ENCODE results near the gene NUDT6. TPM values are rescaled to one million over a fixed set of nuclear protein-coding genes. Genes with fewer than 3 reads are reported as not detected.
A peak's percentile ranks its signal among the peaks of the same experiment; 100 is the strongest.
"Not testable (repeated sequence)": the region's sequence is repeated elsewhere in the genome, so short reads cannot be mapped to it uniquely, and the experiment has no call there.

Gene NUDT6
- 10 to 100 TPM in 4 of 5 donors, 1 to 10 TPM in 1; 9.9 to 17.2 (median 16.6) TPM for polyA plus RNA-seq (ENCODE audit: insufficient read depth in 1 of 5, insufficient read length in 5 of 5, low replicate concordance in 1 of 5)
- long read RNA-seq, donor 1, partial matches to known transcripts, result 0 of 6 reads
- long read RNA-seq, donor 1, other reads (novel, unspliced or antisense), result 0 of 6 reads
- long read RNA-seq, donor 2, partial matches to known transcripts, result 0 of 1 reads
- long read RNA-seq, donor 2, other reads (novel, unspliced or antisense), result 0 of 1 reads
- long read RNA-seq, donor 3, partial matches to known transcripts, result 0 of 5 reads
- long read RNA-seq, donor 3, other reads (novel, unspliced or antisense), result 0 of 5 reads
- long read RNA-seq, donor 4, partial matches to known transcripts, result 0 of 1 reads
- long read RNA-seq, donor 4, other reads (novel, unspliced or antisense), result 0 of 1 reads
- long read RNA-seq, donor 5, transcript NUDT6-201 (5 exons, 1,169 nt), result major isoform, 5 of 6 reads
- long read RNA-seq, donor 5, partial matches to known transcripts, result 0 of 6 reads
- long read RNA-seq, donor 5, other reads (novel, unspliced or antisense), result 0 of 6 reads
- long read RNA-seq, donor 6, transcript NUDT6-201 (5 exons, 1,169 nt), result major isoform, 6 of 6 reads
- long read RNA-seq, donor 6, partial matches to known transcripts, result 0 of 6 reads
- long read RNA-seq, donor 6, other reads (novel, unspliced or antisense), result 0 of 6 reads
- long read RNA-seq, donor 7, partial matches to known transcripts, result 0 of 3 reads
- long read RNA-seq, donor 7, other reads (novel, unspliced or antisense), result 0 of 3 reads
- long read RNA-seq, donor 8, partial matches to known transcripts, result 0 of 1 reads
- long read RNA-seq, donor 8, other reads (novel, unspliced or antisense), result 0 of 1 reads

DNA sequence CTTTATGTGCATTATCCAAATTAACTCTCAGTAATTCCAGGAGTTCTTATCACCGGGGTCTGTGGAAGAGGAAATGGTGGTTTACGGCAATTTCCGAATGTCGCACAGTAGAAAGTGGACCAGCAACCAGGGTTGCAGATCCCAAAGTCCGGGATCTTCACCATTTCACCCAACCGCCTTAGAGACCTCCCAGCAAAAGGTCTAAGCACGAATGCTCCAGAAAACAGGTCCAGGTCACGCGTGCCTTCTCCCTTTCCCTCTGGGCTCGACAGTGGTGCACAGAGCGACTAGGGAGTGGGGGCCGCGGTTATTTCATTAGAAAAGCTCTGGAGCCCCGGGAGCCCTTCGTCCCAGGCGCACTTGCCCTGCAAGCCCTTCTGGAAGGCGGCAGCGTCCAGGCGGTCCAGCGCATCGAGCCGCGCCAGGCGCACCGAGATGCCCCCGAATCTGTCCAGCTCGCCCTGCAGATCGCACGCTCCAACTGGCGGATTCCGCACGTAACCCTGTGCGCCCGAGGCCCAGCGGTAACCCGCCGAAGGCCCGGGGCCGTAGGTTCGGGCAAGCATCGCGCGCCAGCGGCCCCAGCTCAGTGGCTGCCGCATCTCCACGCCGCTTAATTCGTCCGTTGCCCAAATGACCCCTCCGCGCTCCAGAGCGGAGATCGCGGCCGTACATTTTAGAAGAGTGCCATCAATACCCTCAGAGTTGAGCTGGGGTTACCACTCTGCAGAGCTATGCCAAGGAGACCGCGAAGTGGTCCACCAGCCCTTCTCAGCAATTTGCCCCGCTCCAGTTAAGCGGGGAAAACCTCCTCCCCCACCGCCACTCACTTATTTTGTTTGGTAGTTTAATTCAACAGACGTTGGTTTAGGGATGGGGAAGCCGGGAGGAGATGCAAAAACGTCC lies at the start of gene NUDT6:
Gene NUDT6 (minus strand): TSS at position 627 of the 906 bp plus-strand sequence. CDS start 25 bp downstream, at position 602.
- DNase-seq, result peak; percentile 66 to 74

- no peak for DNase-seq
Measured at GRCh38 chr4:122968227-122968812, 45.9 kb upstream of the NUDT6 start.

DNA sequence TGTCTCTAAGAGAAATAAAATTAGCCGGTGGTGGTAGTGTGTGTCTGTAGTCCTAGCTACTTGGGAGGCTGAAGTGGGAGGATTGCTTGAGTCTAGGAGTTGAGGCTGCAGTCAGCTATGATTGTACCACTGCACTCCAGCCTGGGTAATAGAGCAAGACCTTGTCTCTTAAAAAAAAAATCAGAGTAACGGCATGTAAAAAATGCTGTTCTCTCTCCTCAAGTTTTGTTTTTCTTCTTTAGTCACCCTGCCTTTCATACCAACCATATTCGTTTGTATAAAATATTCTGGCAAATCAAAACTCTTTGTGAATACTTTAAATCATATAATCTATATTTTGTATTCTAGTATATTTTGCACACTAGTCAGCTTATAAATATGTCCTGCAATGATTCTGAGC lies 44.8 kb upstream of the NUDT6 start:
- DNase-seq, result no peak

- no peak for DNase-seq
Measured at GRCh38 chr4:122966201-122966600, 43.8 kb upstream of the NUDT6 start.

- no peak for DNase-seq
Measured at GRCh38 chr4:122963216-122963615, 40.8 kb upstream of the NUDT6 start.

DNA sequence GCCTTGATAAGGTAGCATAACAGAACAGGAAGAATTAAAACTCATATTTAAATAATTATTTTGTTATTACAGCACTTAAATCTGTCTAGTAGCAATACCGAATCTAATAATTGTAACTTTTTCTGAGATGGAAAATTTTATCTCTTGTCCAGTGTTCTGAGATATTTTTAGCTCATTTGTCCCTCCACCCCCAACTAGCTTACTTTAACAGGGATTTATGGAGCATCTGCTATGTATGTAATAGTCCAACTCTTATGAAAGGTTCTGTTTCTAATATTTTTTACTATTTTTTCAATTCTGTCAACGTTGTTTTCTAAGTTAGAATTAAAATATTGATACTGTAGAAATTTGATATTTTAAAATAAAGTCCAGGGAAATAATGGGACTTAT lies 38.2 kb upstream of the NUDT6 start:
- no peak for DNase-seq

DNA sequence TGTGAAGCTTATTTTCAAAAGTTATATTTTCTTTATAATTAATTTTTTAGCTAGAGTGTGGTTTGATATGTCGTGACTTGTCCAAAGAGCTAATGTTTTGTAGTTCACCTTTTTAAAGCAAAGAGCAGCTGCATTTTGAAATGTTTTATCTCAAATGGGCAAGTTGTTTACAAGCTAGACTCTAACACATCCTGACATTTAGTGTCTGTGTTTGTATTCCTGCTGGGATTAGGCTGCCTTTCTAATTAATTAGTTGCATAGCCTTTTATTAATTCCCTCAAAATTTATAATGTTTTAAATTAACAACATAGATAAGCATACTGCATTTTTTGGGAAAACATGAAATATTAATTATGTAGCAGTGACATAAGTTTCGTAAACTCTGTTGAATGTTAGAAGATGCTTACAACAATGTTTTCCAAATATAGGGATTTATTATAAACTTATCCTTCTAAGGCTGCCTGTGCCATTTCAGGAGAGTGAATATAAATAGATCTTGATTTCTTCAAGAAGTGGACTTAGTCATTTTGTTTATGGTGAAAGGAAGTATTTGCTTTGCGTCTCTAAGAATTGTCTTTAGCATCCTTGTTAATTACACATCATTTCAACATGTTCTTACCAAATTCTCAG lies 37.7 kb upstream of the NUDT6 start:
- peak; percentile 65 to 74 for DNase-seq

- peak in 1 of 2 donors; percentile 33 for DNase-seq
Measured at GRCh38 chr4:122959441-122959840, 37.0 kb upstream of the NUDT6 start.

- no peak for DNase-seq
Measured at GRCh38 chr4:122958505-122958904, 36.1 kb upstream of the NUDT6 start.

GRCh38 chr4:122953924-122954323 lies 31.5 kb upstream of the NUDT6 start:
- no peak for DNase-seq

DNA sequence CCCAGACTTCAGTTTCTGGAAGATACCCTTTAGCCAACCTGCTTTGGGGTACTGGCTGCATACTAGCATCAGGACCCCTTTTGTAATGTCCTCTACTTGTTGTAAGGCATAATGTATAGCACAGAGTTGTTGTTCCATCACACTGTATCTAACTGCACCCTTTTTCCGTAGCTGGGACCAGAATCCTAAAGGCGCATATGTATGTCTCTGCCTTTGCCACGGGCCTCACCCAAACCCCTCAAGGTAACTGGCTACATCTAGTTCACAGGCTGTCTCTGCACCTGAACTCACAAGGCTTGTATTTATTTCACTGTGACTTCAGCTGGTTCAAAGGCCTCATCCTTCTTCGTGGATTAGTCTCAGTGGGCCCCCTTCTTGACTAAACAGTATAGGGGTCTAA lies 29.6 kb upstream of the NUDT6 start:
- no peak for DNase-seq

- no peak for DNase-seq
Measured at GRCh38 chr4:122948671-122949070, 26.3 kb upstream of the NUDT6 start.

GRCh38 chr4:122946142-122946541 lies 23.7 kb upstream of the NUDT6 start:
- no peak for DNase-seq

DNA sequence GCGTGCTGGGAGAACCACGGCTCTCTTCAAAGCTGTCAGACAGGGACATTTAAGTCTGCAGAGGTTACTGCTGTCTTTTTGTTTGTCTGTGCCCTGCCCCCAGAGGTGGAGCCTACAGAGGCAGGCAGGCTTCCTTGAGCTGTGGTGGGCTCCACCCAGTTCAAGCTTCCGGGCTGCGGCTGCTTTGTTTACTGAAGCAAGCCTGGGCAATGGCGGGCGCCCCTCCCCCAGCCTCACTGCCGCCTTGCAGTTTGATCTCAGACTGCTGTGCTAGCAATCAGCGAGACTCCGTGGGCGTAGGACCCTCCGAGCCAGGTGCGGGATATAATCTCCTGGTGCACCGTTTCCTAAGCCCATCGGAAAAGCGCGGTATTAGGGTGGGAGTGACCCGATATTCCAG lies 22.7 kb upstream of the NUDT6 start:
- not testable (repeated sequence) for DNase-seq

DNA sequence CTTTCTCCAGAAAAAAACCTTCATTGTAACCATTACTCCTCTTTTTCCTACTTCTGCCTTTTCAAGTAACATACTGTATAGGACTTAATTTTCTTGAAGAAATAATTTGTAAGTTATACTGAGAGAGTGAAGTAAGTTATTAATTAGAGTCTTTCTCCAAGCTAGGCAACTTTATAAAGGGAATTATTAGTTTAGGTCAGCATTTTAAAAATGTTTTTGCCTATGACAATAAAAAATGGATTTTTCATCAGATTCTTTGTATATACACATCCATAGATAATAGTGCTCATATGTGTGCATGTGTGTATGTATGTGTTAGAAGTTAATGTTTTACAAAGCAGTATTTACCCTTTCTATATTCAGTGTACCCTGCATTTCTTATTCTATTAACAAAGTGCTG lies 10.4 kb upstream of the NUDT6 start:
- DNase-seq, result no peak

DNA sequence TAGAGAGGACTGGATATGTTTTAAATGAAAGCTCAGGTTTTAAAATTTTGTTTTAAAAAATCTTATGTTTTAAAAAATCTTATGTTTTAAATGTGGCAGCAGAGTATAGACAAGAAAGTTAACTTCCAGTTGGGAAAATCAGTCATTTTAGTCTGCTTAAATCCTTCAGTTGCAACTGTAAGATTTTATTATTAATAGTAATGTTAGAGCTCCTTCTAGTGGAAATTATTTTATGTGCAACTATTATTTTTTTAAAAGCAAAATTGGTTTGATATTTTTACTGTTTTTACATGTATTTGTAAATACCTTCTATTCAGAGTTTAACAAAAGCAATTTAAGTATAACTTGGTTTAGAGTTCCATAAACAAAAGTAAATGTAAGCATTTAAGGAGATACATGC lies 8.5 kb upstream of the NUDT6 start:
- DNase-seq, result no peak

DNA sequence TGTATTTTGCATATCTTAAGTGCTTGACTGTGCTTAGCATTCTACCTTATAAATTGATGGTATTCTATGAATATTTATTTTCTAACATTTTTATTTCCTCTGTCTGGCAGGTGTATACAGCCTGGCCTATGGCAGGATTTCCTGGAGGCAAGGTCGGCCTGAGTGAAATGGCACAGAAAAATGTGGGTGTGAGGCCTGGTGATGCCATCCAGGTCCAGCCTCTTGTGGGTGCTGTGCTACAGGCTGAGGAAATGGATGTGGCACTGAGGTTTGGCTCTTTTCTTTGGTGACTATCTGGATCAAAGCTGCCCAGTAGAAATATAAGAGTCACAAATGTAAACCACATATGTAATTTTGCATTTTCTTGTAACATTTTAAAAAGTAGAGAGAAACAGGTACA lies 6.5 kb upstream of the NUDT6 start:
- no peak for DNase-seq

GRCh38 chr4:122922877-122923511 lies 597 bp upstream of the NUDT6 start:
- DNase-seq, result peak; percentile 80 to 83

DNA sequence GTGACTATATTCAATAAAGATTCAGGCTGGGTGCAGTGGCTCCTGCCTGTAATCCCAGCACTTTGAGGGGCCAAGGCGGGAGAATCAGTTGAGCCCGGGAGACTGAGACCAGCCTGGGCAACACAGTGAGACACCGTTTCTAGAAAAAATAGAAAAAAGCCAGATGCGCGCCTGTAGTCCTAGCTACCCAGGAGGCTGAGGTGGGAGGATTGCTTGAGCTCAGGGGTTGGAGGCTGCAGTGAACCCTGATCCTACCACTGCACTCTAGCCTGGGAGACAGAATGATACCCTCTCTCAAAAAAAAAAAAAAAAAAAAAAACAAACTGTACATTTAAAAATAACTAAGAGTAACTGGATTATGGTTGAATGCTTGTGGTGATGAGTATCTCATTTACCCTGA lies 1.1 kb downstream of the NUDT6 start:
- DNase-seq, result no peak

DNA sequence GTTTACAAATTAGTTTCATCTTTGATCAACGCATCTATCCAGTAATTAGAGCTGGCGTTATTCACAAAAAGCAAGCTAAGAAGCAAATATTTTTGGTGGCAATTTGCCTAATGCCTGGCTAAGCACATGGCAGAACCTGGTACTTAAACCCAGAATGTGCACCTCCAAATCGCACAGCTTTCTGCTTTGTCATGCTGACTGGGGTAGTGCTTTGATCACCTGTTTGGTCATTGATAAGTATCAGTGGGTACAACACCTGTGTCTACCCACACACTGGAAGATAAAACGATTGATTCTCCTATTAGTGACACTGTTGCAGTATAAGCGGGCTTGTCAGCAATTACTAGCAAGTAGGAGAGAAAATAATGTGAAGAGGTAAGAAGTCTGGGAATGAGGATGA lies 1.9 kb downstream of the NUDT6 start:
- no peak for DNase-seq
